ENCODE results near the gene KDM7A.
"Not testable (repeated sequence)": the region's sequence is repeated elsewhere in the genome, so short reads cannot be mapped to it uniquely, and the experiment has no call there.

Gene KDM7A, protein sequence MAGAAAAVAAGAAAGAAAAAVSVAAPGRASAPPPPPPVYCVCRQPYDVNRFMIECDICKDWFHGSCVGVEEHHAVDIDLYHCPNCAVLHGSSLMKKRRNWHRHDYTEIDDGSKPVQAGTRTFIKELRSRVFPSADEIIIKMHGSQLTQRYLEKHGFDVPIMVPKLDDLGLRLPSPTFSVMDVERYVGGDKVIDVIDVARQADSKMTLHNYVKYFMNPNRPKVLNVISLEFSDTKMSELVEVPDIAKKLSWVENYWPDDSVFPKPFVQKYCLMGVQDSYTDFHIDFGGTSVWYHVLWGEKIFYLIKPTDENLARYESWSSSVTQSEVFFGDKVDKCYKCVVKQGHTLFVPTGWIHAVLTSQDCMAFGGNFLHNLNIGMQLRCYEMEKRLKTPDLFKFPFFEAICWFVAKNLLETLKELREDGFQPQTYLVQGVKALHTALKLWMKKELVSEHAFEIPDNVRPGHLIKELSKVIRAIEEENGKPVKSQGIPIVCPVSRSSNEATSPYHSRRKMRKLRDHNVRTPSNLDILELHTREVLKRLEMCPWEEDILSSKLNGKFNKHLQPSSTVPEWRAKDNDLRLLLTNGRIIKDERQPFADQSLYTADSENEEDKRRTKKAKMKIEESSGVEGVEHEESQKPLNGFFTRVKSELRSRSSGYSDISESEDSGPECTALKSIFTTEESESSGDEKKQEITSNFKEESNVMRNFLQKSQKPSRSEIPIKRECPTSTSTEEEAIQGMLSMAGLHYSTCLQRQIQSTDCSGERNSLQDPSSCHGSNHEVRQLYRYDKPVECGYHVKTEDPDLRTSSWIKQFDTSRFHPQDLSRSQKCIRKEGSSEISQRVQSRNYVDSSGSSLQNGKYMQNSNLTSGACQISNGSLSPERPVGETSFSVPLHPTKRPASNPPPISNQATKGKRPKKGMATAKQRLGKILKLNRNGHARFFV

DNA sequence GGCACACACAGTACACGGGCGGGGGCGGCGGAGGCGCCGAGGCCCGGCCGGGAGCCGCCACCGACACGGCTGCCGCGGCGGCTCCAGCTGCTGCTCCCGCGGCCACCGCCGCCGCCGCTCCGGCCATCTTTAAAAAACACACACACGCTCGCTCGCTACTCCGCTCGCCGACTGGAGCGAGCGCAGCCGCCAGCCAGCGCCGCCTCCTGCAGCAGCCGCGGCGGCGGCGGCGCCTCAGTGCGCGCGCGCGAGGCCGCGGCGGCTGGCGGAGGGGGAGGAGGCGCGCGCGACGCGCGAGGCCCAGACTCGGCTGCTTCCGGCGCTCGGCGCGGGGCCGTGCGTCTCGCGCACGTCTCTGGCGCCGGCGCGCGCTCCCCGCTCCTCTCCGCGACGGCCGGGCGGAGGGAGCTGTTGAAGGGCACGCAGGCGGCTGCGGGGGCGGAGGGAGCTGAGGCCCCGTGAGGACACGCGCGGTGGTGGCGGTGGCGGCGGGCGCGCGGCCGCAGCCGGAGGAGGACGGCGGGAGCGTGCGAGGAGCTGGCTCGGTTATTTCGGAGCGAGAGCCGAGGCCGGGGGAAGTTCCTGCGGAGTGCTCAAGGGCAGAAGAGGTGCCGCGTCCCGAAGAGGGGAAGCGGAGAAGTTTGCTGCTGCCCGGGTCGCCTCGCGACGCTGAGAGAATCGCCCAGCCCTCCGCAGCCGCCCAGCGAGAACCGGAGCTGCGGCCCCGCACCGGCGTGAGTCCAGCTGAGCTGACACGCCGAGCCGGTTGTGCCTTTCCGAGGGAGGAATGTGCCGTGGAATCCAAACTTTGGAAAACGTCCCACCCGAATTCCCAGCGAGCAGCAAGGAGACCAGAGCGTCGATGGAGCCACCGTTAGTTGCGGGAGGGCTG is at the start of gene KDM7A:
Gene KDM7A, minus strand, starts transcription at position 173 of the 892 bp plus-strand sequence. Its CDS starts 46 bp downstream, at position 127.
- DNase-seq = peak; percentile 84 to 91

DNA sequence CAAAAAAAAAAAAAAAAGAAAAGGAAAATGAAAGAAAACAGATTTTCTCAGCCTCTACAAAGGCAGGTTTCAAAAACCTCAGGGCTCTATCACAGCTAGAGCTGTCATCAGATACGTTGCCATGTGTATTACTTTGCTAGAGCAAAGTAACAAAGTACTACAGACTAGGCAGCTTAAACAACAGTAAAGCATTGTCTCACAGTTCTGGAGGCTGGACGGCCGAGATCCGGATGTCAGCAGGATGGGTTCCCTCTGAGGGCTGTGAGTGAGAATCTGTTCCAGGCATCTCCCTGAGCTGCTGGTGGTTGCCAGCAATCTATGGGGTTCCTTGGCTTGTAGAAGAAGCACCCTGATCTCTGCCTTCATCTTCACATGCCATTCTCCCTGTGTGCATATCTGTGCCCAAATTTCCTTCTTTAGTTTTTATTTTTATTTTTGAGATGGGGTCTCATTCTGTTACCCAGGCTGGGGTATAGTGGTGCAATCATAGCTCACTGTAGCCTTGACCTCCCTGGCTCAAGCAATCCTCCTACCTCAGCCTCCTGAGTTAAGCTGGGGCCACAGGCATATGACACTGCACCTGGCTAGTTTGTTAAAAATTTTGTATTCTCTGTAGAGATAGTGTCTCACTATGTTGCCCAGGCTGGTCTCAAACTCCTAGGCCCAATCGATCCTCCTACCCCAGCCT is 48.9 kb upstream of the KDM7A start:
- no peak for DNase-seq

DNA sequence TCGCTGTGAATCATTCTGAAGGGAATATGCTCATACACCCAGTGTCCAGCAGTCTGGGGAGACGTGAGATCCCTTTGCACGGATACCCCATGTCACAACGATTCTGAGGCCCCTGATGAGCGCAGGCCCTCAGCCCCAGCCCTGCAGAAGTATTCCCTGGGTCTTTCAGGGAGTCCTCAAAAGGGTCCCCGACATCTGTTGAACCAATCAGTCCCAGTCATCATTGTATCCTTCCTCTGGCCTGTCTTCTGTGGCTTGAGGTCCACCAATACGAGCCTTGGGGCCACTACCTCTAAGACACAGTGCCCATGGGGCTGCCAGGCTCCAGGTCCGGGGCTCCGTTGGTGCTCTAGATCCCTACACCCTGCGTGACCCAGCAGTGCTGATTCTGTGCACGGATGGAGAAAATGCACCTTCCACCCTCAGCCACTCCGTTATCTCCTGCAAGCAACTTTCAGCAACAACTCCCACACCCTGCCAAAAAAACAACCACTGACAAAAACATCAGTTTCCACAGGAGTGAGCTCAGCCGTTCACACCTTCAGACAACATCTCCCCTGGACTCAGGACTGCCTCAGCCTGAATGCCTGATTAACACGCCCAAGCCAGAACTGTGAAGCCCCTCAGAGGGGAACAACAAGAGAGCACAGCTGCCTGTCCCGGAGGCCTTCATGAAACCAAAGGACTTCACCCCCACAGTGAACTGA is 46.9 kb upstream of the KDM7A start:
- no peak for DNase-seq

DNA sequence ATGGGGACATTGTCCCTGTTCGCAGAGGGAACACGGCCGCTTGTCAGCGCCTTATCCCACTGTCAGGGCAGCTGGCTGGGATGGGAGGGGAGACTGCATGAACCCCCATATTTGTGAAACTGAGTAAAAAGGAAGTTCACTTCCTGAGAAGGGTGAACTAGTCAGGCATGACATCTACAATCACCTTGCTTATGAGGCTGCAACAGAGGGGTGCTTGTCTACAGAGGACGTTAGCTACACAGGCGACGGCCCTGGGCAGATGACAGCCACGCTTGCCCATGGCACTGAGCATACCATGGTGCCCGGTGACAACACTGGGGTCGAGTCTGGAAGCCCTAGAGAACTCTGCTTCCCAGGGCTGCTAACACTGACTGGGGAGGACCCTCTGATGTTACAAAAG is 46.0 kb upstream of the KDM7A start:
- DNase-seq = no peak

DNA sequence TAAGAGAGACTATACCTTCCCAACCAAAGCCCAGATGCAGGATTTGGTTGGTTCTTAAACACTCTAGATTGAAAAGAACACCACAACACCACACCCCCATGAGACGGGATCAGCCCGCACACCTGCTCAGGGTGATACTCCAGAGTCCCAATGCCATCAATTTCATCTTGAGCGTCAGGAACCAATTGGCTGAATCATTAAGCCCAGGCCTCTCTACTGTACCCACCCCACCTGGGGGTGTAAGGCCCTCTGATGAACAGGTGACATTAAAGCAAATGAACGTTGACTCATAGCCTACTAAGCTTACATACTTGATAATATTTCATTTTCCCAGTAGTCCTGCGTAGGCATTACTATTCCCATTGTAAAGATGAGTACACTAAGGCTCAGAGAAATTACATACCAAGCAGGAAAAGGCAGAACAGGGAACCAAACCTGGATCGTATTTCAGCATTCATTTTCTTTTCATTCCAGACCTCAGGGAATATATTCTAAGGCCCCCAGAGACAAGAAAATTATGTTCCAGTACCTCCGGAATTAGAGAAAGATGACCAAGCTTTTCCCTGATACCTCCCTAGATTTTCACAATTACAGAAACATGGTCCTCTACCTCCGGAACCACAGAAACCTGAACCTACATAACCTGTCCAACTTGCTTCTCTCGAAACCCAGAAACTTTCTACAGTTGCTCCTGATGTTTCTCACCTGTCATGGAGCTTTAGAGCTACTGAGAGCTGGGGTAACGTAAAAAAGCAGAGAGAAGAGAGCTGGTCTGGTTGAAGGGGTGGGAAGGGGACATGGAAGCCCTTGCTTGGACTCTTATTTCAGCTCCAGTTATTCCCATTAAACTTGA is 43.1 kb upstream of the KDM7A start:
- DNase-seq = no peak

DNA sequence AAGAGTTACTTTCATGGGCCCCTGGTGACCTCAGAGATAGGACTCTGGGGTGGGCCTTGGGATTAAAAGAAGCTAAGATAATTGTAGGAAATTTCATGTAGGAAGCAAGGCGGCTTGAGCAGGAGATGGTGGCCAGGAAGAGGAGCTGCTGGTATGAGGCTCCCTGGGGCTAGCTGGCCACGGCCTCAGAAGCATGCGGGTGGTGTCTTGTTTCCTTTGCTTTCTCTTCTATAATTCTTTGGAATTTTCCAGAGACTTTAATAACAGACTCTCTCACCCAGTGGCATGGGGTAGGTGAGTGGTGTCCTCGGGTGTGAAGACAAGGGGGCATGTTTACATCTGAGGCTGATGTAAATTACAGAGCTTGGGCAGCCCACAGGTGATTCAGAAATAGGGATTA is 41.9 kb upstream of the KDM7A start:
- DNase-seq = no peak

DNA sequence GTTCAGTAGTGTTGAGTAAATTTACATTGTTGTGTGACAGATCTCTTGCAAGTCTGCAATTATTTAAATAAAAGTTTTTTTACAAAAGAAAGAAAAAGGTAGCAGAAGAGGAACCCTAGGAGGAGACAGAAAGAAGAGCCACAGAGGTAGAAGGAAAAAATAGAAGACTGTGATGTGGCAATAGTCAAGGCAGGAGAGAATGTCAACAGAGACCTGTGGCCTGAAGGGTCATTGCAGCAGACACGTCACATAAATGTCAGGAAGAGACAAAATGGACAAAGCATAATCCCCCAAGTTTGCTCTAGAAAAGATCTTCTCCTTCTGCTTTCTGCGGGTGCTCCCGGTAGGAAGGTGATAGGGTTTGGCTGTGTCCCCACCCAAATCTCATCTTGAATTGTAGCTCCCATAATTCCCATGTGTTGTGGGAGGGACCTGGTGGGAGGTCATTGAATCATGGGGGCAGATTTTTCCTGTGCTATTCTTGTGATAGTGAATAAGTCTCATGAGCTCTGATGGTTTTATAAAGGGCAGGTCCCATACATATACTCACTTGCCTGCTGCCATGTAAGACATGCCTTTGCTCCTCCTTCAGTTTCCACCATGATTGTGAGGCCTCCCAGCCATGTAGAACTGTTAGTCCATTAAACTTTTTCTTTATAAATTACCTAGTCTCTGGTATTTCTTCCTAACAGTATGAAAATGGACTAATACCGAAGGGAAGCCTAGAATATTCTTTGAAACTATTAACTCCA is 41.1 kb upstream of the KDM7A start:
- DNase-seq = no peak

DNA sequence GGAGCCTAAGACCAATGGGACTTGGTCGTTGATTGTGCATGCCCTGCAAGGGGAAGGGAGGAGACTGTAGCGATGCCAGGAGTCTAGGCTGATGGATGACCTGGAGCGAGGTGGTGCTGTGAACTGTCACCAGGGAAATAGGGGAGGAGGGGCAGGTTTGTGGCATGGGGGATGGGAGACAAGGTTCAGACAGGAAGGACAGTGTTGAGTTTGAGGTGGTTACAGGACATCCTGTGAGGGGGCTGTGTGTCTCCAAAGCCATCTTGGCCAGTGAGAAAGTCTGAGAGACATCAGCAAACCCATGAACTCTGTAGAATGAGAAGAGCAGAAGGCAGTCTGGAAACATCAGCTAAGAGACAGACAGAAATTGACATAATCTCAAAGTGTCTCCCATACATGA is 38.5 kb upstream of the KDM7A start:
- no peak for DNase-seq

DNA sequence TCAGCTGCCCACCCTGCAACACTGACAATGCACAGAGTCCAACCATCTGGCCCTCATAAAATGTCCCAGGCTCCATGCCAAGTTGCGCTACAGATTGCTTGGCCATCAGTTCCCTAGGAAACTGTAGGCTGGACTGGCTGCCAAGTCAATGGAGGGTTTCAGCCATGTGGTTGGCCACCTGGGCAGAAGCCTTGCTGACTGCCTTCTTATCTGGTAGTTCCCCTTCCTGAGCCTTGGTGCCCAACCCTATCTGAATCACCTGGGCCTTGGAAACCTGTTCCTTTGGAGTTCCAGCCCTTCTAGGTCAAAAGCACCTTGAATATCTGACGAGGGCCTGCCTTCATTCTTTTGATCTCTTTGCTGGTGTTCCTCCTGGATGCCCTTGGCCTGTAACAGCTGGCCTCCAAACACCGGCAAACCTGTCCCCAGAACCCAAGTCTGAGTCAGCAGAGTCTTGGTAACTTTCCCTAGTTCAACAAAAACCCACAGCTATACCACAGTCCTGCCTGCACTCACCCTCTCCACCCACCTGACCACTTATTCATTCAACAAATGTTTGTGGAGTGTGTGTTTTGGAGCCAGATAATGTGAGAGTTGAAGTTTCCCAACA is 37.4 kb upstream of the KDM7A start:
- DNase-seq = no peak

DNA sequence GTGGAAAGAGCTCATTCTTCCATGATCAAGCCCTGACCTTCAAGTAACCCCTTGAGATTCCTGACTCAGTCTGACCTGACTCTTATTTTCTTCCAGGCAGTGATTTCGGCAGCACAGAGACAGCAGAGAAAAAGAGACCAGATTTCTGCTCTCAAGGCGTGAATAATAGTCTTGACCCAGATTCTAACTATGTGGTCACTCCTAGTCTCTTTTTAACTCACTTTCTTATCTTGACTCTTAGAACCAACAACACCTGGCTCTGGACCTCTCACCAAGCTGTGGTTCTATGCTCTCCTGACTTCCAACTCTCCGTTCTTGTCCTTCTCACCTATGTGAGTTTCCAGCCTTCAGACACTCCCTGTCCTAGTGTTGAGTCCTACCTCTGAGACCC is 36.9 kb upstream of the KDM7A start:
- no peak for DNase-seq

DNA sequence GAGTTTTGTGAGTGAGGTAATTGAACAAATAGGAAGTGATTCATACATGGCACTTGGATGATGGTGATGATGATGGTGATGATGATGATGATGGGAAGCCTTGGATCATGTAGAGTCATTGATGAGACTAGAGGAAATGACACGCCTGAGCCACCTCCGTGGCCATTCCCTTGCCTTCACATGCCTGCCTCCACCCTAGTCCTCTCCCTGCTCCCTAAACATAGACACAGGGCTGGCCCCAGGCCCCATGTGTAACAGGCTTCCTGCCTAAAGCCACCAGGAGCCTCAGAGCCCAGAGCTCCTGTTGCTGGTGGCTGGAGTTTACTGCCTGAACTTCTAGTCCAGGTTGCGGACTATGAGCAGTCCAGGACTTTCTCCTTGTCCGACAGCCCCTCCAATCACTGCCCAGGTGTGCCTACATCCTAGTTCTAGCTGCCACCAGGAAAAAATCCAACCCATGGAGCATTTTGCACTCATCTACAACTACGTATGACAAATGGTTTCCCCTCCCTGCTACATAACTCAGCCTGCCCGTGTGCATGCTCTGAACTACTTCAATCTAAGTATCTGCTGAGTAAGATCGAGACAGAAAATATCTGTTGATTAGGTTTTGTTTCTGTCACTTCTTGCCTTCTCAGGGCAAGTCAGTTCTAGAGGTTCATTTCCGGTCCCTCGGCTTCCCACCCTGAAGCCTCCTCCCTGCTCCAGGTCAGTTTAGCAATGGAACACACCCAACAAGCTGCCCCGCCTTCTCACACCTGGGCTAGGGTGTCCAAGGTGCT is 35.5 kb upstream of the KDM7A start:
- DNase-seq = no peak

DNA sequence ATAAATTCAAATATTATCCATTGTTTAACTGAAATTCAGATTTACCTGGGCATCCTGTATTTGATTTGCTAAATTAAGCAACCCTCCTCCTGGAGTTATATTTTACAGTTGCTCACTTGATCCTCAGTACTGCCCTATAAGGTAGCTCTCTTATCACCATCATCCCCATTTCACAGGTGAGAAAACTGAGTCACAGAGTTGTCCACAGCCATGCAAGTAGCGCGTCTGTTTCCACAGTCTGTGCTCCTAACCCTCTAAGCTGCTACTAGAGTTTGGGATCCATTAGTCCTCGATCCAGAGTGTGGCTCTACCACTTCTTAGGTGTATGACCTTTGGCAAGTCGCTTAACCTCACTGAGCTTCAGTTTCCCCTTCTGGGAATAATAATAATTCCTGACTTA is 34.9 kb upstream of the KDM7A start:
- DNase-seq = no peak

DNA sequence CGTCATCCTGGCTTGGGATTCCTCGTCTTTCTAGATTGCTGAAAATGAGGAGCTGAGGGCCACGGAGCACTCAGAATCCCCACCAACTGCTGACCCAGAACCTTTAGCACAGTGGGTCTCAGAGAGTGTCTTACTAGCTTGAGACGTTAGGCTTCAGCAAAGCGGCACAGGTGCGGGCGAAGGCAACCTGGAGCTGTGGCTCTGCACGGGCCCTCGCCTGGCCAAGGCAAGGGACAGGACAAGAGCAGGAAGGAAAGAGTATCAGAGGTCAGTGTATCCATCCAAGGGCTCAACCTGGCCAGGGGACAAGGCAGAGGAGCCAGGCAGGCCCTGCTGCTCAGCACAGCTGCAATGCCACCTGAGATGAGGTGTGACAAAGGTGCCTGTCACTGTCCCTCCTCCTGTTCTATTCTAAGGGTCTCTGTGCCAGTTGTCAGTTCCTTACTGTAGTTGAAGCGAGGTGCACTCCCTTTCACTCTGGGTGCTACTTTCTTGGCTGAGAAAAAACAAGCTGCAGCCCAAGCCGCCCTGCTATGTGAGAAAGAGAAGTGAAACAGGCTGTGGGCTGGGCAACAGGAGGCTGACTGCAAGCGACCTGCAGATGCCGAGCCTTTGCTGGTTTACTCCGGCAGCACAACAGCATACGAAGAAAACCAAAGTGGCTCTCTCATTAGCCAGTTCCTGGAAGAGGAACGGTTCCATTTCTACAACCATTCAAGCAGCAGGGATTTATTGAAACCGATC is 33.3 kb upstream of the KDM7A start:
- DNase-seq = peak in 1 of 2 donors; percentile 36

DNA sequence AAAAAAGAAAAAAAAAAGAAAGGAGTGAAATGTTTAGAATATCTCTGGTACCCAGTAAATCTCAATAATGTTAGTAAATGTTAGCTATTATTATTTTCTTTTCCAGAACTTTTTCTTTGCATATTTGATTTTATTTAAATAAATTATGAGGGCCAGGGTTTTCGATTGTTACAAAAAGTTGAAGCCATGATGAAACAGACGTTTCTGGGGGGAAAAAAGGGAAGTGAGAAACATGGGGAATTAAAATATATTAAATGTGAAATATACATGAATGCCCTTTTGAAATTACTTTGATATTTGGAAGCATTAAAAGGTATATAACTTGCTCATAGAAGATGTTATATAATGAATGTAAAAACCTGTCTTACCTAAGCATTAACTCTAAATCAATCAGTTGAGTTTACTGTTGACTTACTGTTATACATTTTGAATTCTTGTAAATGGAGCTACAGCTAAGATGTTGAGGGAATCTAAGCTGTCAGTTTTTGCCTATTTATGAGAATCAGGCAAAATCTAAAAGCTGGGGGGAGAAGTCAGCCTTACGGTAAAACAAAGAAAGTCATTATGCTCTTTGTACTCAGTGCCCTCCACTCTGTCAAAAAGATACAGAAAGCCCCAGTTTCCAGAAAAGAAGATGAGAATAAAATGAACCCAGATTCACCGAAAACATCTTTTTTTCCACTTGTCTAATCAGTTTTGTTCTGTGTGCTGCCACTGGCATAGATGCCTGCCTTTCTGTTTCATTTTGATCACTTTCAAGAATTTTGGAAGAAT is 30.0 kb upstream of the KDM7A start:
- no peak for DNase-seq

DNA sequence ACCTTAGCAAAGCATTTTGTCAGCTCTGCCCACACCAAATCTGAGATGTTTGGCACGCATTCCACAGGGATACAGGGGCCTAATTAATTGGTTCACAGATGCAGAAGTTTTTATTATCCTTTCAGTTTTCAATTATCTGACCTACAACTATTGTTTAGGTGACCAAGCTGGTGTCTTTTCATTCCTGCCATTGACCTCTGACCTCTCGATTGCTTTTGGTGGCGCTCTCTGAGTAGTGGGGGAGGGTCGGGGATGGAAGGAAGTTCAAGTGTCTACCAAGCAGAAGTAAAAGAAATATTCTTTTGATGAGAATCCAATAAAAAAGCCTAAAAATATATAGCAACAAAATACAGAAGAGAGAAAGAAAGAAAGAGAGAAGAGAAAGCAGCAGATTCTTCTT is 28.8 kb upstream of the KDM7A start:
- no peak for DNase-seq

DNA sequence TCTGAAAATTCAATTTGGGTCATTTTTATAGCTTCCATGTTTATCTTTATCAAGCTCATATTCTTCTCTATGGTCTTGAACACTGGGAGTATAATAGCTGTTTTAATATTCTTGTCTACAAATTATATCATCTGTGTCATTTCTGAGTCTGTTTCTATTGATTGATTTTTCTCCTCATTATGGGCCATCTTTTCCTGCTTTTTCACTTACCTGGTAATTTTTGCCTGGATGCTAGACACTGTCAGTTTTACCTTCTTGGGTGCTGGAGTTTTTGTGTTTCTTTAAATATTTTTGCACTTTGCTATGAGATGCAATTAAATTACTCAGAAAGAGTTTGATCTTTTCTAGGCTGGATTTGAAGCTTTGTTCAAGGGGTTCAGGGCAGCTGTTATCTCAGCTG is 26.8 kb upstream of the KDM7A start:
- DNase-seq = no peak

DNA sequence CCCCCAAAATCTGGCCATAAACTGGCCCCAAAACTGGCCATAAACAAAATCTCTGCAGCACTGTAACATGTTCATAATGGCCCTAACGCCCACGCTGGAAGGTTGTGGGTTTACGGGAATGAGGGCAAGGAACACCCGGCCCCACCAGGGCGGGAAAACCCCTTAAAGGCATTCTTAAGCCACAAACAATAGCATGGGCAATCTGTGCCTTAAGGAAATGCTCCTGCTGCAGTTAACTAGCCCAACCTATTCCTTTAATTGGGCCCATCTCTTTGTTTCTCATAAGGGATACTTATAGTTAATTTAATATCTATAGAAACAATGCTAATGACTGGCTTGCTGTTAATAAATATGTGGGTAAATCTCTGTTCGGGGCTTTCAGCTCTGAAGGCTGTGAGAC is 26.2 kb upstream of the KDM7A start:
- not testable (repeated sequence) for DNase-seq
